ENCODE measurements around the gene SAFB. TPM values are rescaled to one million over a fixed set of nuclear protein-coding genes. Genes with fewer than 3 reads are reported as not detected.
"Not testable (repeated sequence)": the region's sequence is repeated elsewhere in the genome, so short reads cannot be mapped to it uniquely, and the experiment has no call there.

The SAFB gene
- total RNA-seq, 1 experiment from 2014 or later: 83.0 TPM

GRCh38 chr19:5687360-5688198 is 64.7 kb downstream of the SAFB start:
- Histone ChIP-seq H3K4me1 (ENCODE audit: control insufficient read depth, insufficient read depth, low read length) (peaks cover 3% of the 10 kb centered on the region), H3K36me3 (ENCODE audit: control insufficient read depth, insufficient read depth, low read length) (peaks cover 7% of the 10 kb centered on the region; the same call in 1 of the 2 replicates), H3K4me3 (ENCODE audit: low read depth in 2 of 2, low read length in 2 of 2) (peak overlapping the region; percentile 36 to 46), H3K9me3 (ENCODE audit: control insufficient read depth, insufficient read depth, low read depth, low read length) (no peaks in the 10 kb centered on the region), H3K27me3 (ENCODE audit: control insufficient read depth, insufficient read depth, low read length) (no peaks in the 10 kb centered on the region), H3K27ac (ENCODE audit: low read length) (no peak overlapping the region)
- in situ Hi-C loops (cut with HindIII; ENCODE audit: low pct_unique_long_range_greater_than_20kb, low sequenced_read_pairs) (no loop called here), intact Hi-C loops (cut with micrococcal nuclease; ENCODE audit: unreplicated experiment) (no loop called here)
- DNase-seq (ENCODE audit: low read depth, low spot score): no peak
- no peak for TF ChIP-seq POLR2AphosphoS5 (IDR thresholded peaks at IDR 0.05; ENCODE audit: low read depth, low read length)
- TF ChIP-seq CTCF (IDR thresholded peaks at IDR 0.05): peak; percentile 69
- ChIA-PET CTCF (no interaction called here), POLR2A (no interaction called here)
- ATAC-seq: no peak
- BruUV-seq (replicated peaks): no TSS peak

GRCh38 chr19:5688262-5688881 is 65.5 kb downstream of the SAFB start:
- H3K9me3 ChIP-seq (ENCODE audit: control insufficient read depth, insufficient read depth, low read depth, low read length); CTCF ChIA-PET; ATAC-seq; H3K4me1 ChIP-seq (ENCODE audit: control insufficient read depth, insufficient read depth, low read length); H3K27ac ChIP-seq (ENCODE audit: low read length); H3K27me3 ChIP-seq (ENCODE audit: control insufficient read depth, insufficient read depth, low read length); POLR2A ChIA-PET; H3K36me3 ChIP-seq (ENCODE audit: control insufficient read depth, insufficient read depth, low read length); H3K4me3 ChIP-seq (ENCODE audit: low read depth in 2 of 2, low read length in 2 of 2); BruUV-seq (replicated peaks); intact Hi-C loops (cut with micrococcal nuclease; ENCODE audit: unreplicated experiment); in situ Hi-C loops (cut with HindIII; ENCODE audit: low pct_unique_long_range_greater_than_20kb, low sequenced_read_pairs); DNase-seq (ENCODE audit: low read depth, low spot score): not testable (repeated sequence)

- peak; percentile 83 for DNase-seq (ENCODE audit: low read depth, low spot score)
- peak; percentile 62 for ATAC-seq
- ChIA-PET CTCF (interaction anchor here (0.7 kb wide), 1 partner anchor 103 kb away, joined by 5 read pairs; no protein-coding TSS in a partner anchor), POLR2A (interaction anchor here (0.7 kb wide), 1 partner anchor 421 kb away, joined by 4 read pairs; no protein-coding TSS in a partner anchor)
- in situ Hi-C loops (cut with HindIII; ENCODE audit: low pct_unique_long_range_greater_than_20kb, low sequenced_read_pairs): no loop called here
- TF ChIP-seq SIN3A (IDR thresholded peaks at IDR 0.05; ENCODE audit: borderline replicate concordance, insufficient read depth, low read depth, low read length): peak; percentile 74; the same call in 1 of the 2 replicates
- peak; percentile 98 for TF ChIP-seq POLR2AphosphoS5 (IDR thresholded peaks at IDR 0.05; ENCODE audit: low read depth, low read length)
- peak; percentile 92 for TF ChIP-seq CTCF (IDR thresholded peaks at IDR 0.05)
- TF ChIP-seq REST (IDR thresholded peaks at IDR 0.05; ENCODE audit: insufficient read depth in 1 of 2, low read depth in 2 of 2, low read length in 1 of 2): no peak
- TF ChIP-seq TCF7L2 (IDR thresholded peaks at IDR 0.05; ENCODE audit: low read depth, low read length): no peak
- peaks cover 12% of the 10 kb centered on the region for H3K4me1 ChIP-seq (ENCODE audit: control insufficient read depth, insufficient read depth, low read length)
- H3K27ac ChIP-seq (ENCODE audit: low read length): peak within 1 kb of the TSS; percentile 90
- peak within 1 kb of the TSS; percentile 82 to 89 for H3K4me3 ChIP-seq (ENCODE audit: low read depth in 2 of 2, low read length in 2 of 2)
- BruUV-seq (replicated peaks): no TSS peak
- H3K9me3 ChIP-seq (ENCODE audit: control insufficient read depth, insufficient read depth, low read depth, low read length): no peaks in the 10 kb centered on the region
- no peaks in the 10 kb centered on the region for H3K27me3 ChIP-seq (ENCODE audit: control insufficient read depth, insufficient read depth, low read length)
- intact Hi-C loops (cut with micrococcal nuclease; ENCODE audit: unreplicated experiment): loop anchor here (10.0 kb wide), 1 partner anchor 104 kb away; the partner anchor contains the start of gene DUS3L
- peaks cover 7% of the 10 kb centered on the region; the same call in 1 of the 2 replicates for H3K36me3 ChIP-seq (ENCODE audit: control insufficient read depth, insufficient read depth, low read length)
Measured at GRCh38 chr19:5690125-5690954, 67.5 kb downstream of the SAFB start, which contains the start of gene RPL36. Gene RPL36 (plus strand): TSS chr19:5690295. CDS start chr19:5690508, 213 bp downstream.

Measured in Panc1 (cell line).